ENCODE results near the gene MUC2. TPM values are rescaled to one million over a fixed set of nuclear protein-coding genes. Genes with fewer than 3 reads are reported as not detected.

The MUC2 gene
- total RNA-seq, 1 experiment from 2014 or later, result 0.47 TPM

GRCh38 chr11:1111545-1112212 lies 37.0 kb downstream of the MUC2 start:
- Histone ChIP-seq H3K27ac (ENCODE audit: low read depth, low read length) (no peak overlapping the region), H3K4me3 (replicated peaks in 1 of 2; ENCODE audit: low read depth in 1 of 2, low read length in 2 of 2) (no peak overlapping the region), H2AFZ (ENCODE audit: low read depth, low read length, poor library complexity, severe bottlenecking) (no peak overlapping the region), H3K36me3 (ENCODE audit: control insufficient read depth in 1 of 2, insufficient read depth in 2 of 2, low read length in 2 of 2) (no peaks in the 10 kb centered on the region), H3K9ac (ENCODE audit: low read length) (no peak overlapping the region), H3K4me1 (ENCODE audit: control insufficient read depth in 1 of 2, insufficient read depth in 2 of 2, low read length in 2 of 2) (no peaks in the 10 kb centered on the region; a peak in 1 of 4 replicates), H3K79me2 (ENCODE audit: insufficient read depth, low read length) (no peaks in the 10 kb centered on the region), H4K20me1 (ENCODE audit: insufficient read depth) (no peaks in the 10 kb centered on the region), H3K27me3 (ENCODE audit: insufficient read depth, low read length) (no peaks in the 10 kb centered on the region), H3K9me3 (ENCODE audit: control insufficient read depth in 1 of 2, insufficient read depth in 1 of 2, low read depth in 1 of 2, low read length in 2 of 2) (no peaks in the 10 kb centered on the region), H3K9me2 (ENCODE audit: insufficient read depth) (no peaks in the 10 kb centered on the region), H3K4me2 (ENCODE audit: low read length) (no peak overlapping the region)
- TF ChIP-seq REST (IDR thresholded peaks at IDR 0.05; ENCODE audit: low read depth) (no peak), EGR1 (IDR thresholded peaks at IDR 0.05; ENCODE audit: low read depth) (no peak), CBX3 (IDR thresholded peaks at IDR 0.05; ENCODE audit: low read depth) (no peak), SP1 (IDR thresholded peaks at IDR 0.05; ENCODE audit: low read depth) (no peak)
- intact Hi-C loops (cut with micrococcal nuclease), result no loop called here
- RAD21 ChIA-PET (ENCODE audit: low non-redundant PET in 1 of 2, low total read pairs in 2 of 2, uncharacterized antibody in 2 of 2, unreplicated experiment in 2 of 2), result no interaction called here
- BruUV-seq (replicated peaks), result no TSS peak
- CTCF ChIA-PET, result no interaction called here
- POLR2A ChIA-PET, result no interaction called here
- DNase-seq (ENCODE audit: low read depth, low spot score), result no peak
- ATAC-seq, result no peak
